Neural cell (in vitro differentiated cells): Measurements from ENCODE around the gene PLCL1.

ENCODE experiments used
- CTCF ChIP-seq: fragments of 450-650 bp; IDR thresholded peaks from 2 replicates; pipeline ENCODE4 v1.5.1; 2014; ENCODE audit warnings: antibody characterized with exemption, mild to moderate bottlenecking, moderate library complexity; ENCODE audit not compliant: poor library complexity, severe bottlenecking
- EZH2 ChIP-seq: fragments of 200-600, 300-800 bp; shearing (Covaris generic), sonication (generic); IDR thresholded peaks from 2 replicates; pipeline ENCODE4 v1.6.1; 2014; ENCODE audit warnings: antibody characterized with exemption, low read length, borderline replicate concordance, mild to moderate bottlenecking; ENCODE audit not compliant: insufficient read depth, poor library complexity, severe bottlenecking
- MXI1 ChIP-seq: fragments of 450-650 bp; conservative IDR thresholded peaks from 2 replicates; pipeline ENCODE4 v1.6.1; 2014; ENCODE audit warnings: antibody characterized with exemption, mild to moderate bottlenecking; ENCODE audit not compliant: poor library complexity, severe bottlenecking
- POLR2AphosphoS5 ChIP-seq: IDR thresholded peaks from 2 replicates; pipeline ENCODE4 v1.6.1; 2012
- RAD21 ChIP-seq: fragments of 450-650 bp; conservative IDR thresholded peaks from 2 replicates; pipeline ENCODE4 v1.6.1; 2014; ENCODE audit warnings: antibody characterized with exemption, mild to moderate bottlenecking, moderate library complexity
- REST ChIP-seq: IDR thresholded peaks from 2 replicates; pipeline ENCODE4 v1.6.1; 2012; ENCODE audit warnings: borderline replicate concordance
- SMC3 ChIP-seq: fragments of 450-650 bp; conservative IDR thresholded peaks from 2 replicates; pipeline ENCODE4 v1.6.1; 2014; ENCODE audit warnings: antibody characterized with exemption, mild to moderate bottlenecking, moderate library complexity; ENCODE audit not compliant: poor library complexity
- TAF1 ChIP-seq: IDR thresholded peaks from 2 replicates; pipeline ENCODE4 v1.6.1; 2012; ENCODE audit warnings: low read depth

GRCh38 chr2:197879812-197880408 lies 75.5 kb downstream of the PLCL1 start:
- no peak for TF ChIP-seq REST
- TF ChIP-seq CTCF = no peak
- no peak for TF ChIP-seq TAF1
- TF ChIP-seq RAD21 = no peak
- TF ChIP-seq EZH2 = no peak
- no peak for TF ChIP-seq POLR2AphosphoS5
- no peak for TF ChIP-seq SMC3
- no peak for TF ChIP-seq MXI1
